Measurements from ENCODE around the gene SFXN4.

GRCh38 chr10:119165171-119166117 is at the start of gene SFXN4:
- TF ChIP-seq CTCF (conservative IDR thresholded peaks at IDR 0.05) (no peak), ZFX (IDR thresholded peaks at IDR 0.05) (peak; percentile 83)

All from C4-2B (cell line).